Astrocyte (in vitro differentiated cells and primary cell): ENCODE results near the gene RTN4IP1. TPM values are rescaled to one million over a fixed set of nuclear protein-coding genes. Genes with fewer than 3 reads are reported as not detected.

ENCODE experiments used
- DNase-seq: peaks from one replicate; pipeline ENCODE4 v3.0.0-alpha.2; 2010; ENCODE audit warnings: low read depth
- FAIRE-seq: peaks from 2 replicates; lab custom pipeline; 2011; peaks lifted over from hg19 to GRCh38; lab: Jason Lieb, UNC
- H2AFZ ChIP-seq: 2 replicates; pipeline ENCODE4 v1.6.0; 2012; ENCODE audit warnings: low read depth, low read length, inconsistent platforms
- H3K27ac ChIP-seq: 2 replicates; pipeline ENCODE4 v1.5.1; 2011; ENCODE audit warnings: low read depth, low read length, inconsistent platforms
- H3K27me3 ChIP-seq: 2 replicates; pipeline ENCODE4 v1.6.0; 2011; ENCODE audit warnings: low read length, inconsistent platforms; ENCODE audit not compliant: insufficient read depth
- H3K36me3 ChIP-seq: 2 replicates; pipeline ENCODE4 v1.5.1; 2011; ENCODE audit warnings: low read length, inconsistent platforms; ENCODE audit not compliant: insufficient read depth
- H3K4me1 ChIP-seq: 2 replicates; pipeline ENCODE4 v1.5.1; 2011; ENCODE audit warnings: low read length, inconsistent platforms; ENCODE audit not compliant: insufficient read depth
- H3K4me2 ChIP-seq: 2 replicates; pipeline ENCODE4 v1.6.0; 2012; ENCODE audit warnings: low read length, inconsistent platforms
- H3K4me3 ChIP-seq: 2 replicates; pipeline ENCODE4 v1.5.1; 2011; ENCODE audit warnings: low read depth, mild to moderate bottlenecking, low read length, inconsistent platforms; ENCODE audit not compliant: insufficient read depth
- H3K79me2 ChIP-seq: 2 replicates; pipeline ENCODE4 v1.6.0; 2012; ENCODE audit warnings: mild to moderate bottlenecking, low read length, inconsistent platforms; ENCODE audit not compliant: insufficient read depth
- H3K9ac ChIP-seq: 2 replicates; pipeline ENCODE4 v1.6.0; 2012; ENCODE audit warnings: mild to moderate bottlenecking, low read length, inconsistent platforms
- H3K9me3 ChIP-seq: 2 replicates; pipeline ENCODE4 v1.5.1; 2012; ENCODE audit warnings: low read depth, mild to moderate bottlenecking, low read length, inconsistent platforms; ENCODE audit not compliant: insufficient read depth
- H4K20me1 ChIP-seq: 2 replicates; pipeline ENCODE4 v1.6.0; 2012; ENCODE audit warnings: low read length, inconsistent platforms; ENCODE audit not compliant: insufficient read depth
- H3K27ac Mint-ChIP-seq: one replicate; pipeline ENCODE4 v1.8.0; 2021; ENCODE audit warnings: mild to moderate bottlenecking, mixed read lengths; ENCODE audit not compliant: unreplicated experiment
- H3K27me3 Mint-ChIP-seq: one replicate; pipeline ENCODE4 v1.8.0; 2021; ENCODE audit warnings: low read depth, mixed read lengths; ENCODE audit not compliant: unreplicated experiment
- H3K36me3 Mint-ChIP-seq: one replicate; pipeline ENCODE4 v1.8.0; 2021; ENCODE audit warnings: low read depth, mixed read lengths; ENCODE audit not compliant: unreplicated experiment
- H3K4me1 Mint-ChIP-seq: one replicate; pipeline ENCODE4 v1.8.0; 2021; ENCODE audit warnings: low read depth, mixed read lengths; ENCODE audit not compliant: unreplicated experiment
- H3K4me3 Mint-ChIP-seq: one replicate; pipeline ENCODE4 v1.8.0; 2021; ENCODE audit warnings: mild to moderate bottlenecking, moderate library complexity, mixed read lengths; ENCODE audit not compliant: unreplicated experiment
- H3K9me3 Mint-ChIP-seq: one replicate; pipeline ENCODE4 v1.8.0; 2021; ENCODE audit warnings: mild to moderate bottlenecking, mixed read lengths; ENCODE audit not compliant: unreplicated experiment
- CTCF ChIP-seq: IDR thresholded peaks from 2 replicates; pipeline ENCODE4 v1.5.1; 2011; ENCODE audit warnings: low read depth, mild to moderate bottlenecking, inconsistent platforms, low read length, moderate library complexity; ENCODE audit not compliant: insufficient read depth
- EZH2 ChIP-seq: IDR thresholded peaks from 2 replicates; pipeline ENCODE4 v1.6.1; 2012; ENCODE audit warnings: mild to moderate bottlenecking, low read length, inconsistent platforms; ENCODE audit not compliant: insufficient read depth
- total RNA-seq: library from RNA; stranded (reverse); gene quantifications from 2 replicates; pipeline ENCODE4 v1.2.1, GENCODE V29; 2021

RTN4IP1 gene
- total RNA-seq, 1 donor from 2014 or later = 5.3 TPM

GRCh38 chr6:106581468-106581867 lies 47.8 kb downstream of the RTN4IP1 start:
- no peak overlapping the region for H3K4me2 ChIP-seq
- no peaks in the 10 kb centered on the region for H3K36me3 ChIP-seq
- H3K36me3 Mint-ChIP-seq = peaks cover 8% of the 10 kb centered on the region
- no peak overlapping the region for H3K4me3 ChIP-seq
- DNase-seq = no peak
- no peaks in the 10 kb centered on the region for H3K4me1 ChIP-seq
- no peaks in the 10 kb centered on the region for H3K9me3 ChIP-seq
- H3K27me3 Mint-ChIP-seq = no peaks in the 10 kb centered on the region
- H3K4me3 Mint-ChIP-seq = no peak overlapping the region
- H3K9ac ChIP-seq = no peak overlapping the region
- H4K20me1 ChIP-seq = no peaks in the 10 kb centered on the region
- no peaks in the 10 kb centered on the region for H3K27me3 ChIP-seq
- no peak overlapping the region for H3K27ac Mint-ChIP-seq
- TF ChIP-seq EZH2 = no peak
- TF ChIP-seq CTCF = no peak
- no peak for FAIRE-seq
- no peaks in the 10 kb centered on the region for H3K9me3 Mint-ChIP-seq
- no peak overlapping the region for H3K27ac ChIP-seq
- H2AFZ ChIP-seq = no peak overlapping the region
- peaks cover 19% of the 10 kb centered on the region for H3K4me1 Mint-ChIP-seq
- no peaks in the 10 kb centered on the region for H3K79me2 ChIP-seq

GRCh38 chr6:106579281-106579680 lies 50.0 kb downstream of the RTN4IP1 start:
- Histone ChIP-seq H3K4me3 (no peak overlapping the region), H3K79me2 (no peaks in the 10 kb centered on the region), H3K9ac (no peak overlapping the region), H3K27me3 (no peaks in the 10 kb centered on the region), H4K20me1 (no peaks in the 10 kb centered on the region), H3K4me2 (no peak overlapping the region), H3K27ac (no peak overlapping the region), H3K9me3 (no peaks in the 10 kb centered on the region), H2AFZ (no peak overlapping the region), H3K36me3 (no peaks in the 10 kb centered on the region), H3K4me1 (peaks cover 10% of the 10 kb centered on the region)
- Mint-ChIP-seq H3K27me3 (no peaks in the 10 kb centered on the region), H3K36me3 (peaks cover 8% of the 10 kb centered on the region), H3K27ac (no peak overlapping the region), H3K9me3 (no peaks in the 10 kb centered on the region), H3K4me1 (peaks cover 19% of the 10 kb centered on the region), H3K4me3 (no peak overlapping the region)
- FAIRE-seq (no peak), DNase-seq (no peak)
- TF ChIP-seq EZH2 = no peak
- no peak for TF ChIP-seq CTCF

- Mint-ChIP-seq H3K27me3 (no peaks in the 10 kb centered on the region), H3K9me3 (peaks cover 1% of the 10 kb centered on the region), H3K4me1 (peaks cover 13% of the 10 kb centered on the region), H3K4me3 (no peak overlapping the region), H3K36me3 (no peaks in the 10 kb centered on the region), H3K27ac (peak overlapping the region; percentile 30)
- no peaks in the 10 kb centered on the region for H3K36me3 ChIP-seq
- TF ChIP-seq EZH2 (no peak), CTCF (no peak)
- H3K27ac ChIP-seq = peak overlapping the region; percentile 35
- FAIRE-seq (no peak), DNase-seq (peak; percentile 84)
- H3K9ac ChIP-seq = peak overlapping the region; percentile 21
- no peaks in the 10 kb centered on the region for H3K9me3 ChIP-seq
- no peaks in the 10 kb centered on the region for H3K79me2 ChIP-seq
- peak overlapping the region; percentile 46 for H3K4me2 ChIP-seq
- no peaks in the 10 kb centered on the region for H3K27me3 ChIP-seq
- no peaks in the 10 kb centered on the region for H4K20me1 ChIP-seq
- no peak overlapping the region for H3K4me3 ChIP-seq
- peaks cover 10% of the 10 kb centered on the region for H3K4me1 ChIP-seq
- H2AFZ ChIP-seq = peak overlapping the region; percentile 14
Measured at GRCh38 chr6:106574741-106575458, 54.4 kb downstream of the RTN4IP1 start.
